IPS DF 19.7 (cell line): ENCODE results near the gene KIAA0040.

Experiments used
- DNase-seq: peaks from one replicate; pipeline ENCODE4 v3.0.0-alpha.2; 2013; ENCODE audit warnings: low read depth, low spot score

Gene KIAA0040

DNA sequence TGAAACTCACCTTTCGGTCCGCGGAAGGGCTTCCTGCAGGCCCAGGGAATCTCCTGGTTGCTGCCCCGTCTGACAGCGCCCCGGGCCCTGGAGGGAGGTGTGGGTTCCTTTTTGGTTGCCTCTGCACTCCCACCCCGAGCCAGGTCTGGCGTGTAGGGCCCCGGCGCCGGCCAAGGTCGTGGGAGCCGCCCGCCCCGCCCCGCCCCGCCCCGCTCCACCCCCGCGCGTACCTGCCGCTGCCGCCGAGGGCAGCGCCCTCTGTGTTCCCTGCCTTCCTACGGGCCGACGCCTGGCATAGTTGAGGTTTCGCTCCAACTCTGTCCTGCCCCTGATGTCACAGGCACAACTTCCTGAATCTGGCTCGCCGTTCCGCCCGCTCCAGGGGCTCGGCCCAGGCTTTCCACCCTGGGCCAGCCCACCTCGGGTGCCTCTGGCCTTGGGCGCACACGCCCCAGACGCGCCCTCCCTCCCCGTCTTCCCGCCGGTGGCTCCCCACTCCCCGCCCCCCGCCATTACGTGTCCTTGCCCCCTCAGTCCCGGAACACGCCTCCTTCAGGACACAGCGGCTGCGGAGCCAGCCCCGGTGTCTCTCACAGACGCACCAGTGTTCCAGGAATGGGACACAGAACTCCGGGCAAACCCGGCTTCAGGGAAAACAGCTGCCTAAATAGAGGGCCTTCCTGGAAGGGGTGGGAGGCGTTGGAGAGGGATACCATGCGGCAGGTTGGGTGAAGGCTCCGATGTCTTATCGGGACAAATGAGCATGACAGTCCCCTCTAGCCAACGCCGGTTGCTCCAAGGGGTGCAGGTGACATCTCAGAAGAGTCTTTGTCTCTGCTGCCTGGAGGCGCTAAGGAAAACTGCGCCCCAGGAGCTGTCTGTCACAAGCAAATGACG, at the start of gene KIAA0040:
Gene KIAA0040, minus strand, starts transcription at position 147 of the 897 bp plus-strand sequence. CDS start 31,763 bp downstream, outside the sequence.
- DNase-seq: no peak

DNA sequence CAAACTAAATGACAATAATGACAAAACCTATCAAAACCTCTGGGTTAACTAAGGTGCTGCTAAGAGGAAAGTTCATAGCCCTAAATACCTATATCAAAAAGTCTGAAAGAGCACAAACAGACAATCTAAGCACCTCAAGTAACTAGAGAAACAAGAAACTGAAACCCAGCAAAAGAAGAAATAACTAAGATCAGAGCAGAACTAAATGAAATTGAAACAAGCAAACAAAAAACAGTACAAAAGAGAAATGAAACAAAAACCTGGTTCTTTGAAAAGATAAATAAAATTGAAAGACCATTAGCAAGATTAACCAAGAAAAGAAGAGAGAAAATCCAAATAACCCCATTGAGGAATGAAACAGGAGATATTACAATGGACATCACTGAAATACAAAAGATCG, 44.8 kb upstream of the KIAA0040 start:
- DNase-seq: no peak

DNA sequence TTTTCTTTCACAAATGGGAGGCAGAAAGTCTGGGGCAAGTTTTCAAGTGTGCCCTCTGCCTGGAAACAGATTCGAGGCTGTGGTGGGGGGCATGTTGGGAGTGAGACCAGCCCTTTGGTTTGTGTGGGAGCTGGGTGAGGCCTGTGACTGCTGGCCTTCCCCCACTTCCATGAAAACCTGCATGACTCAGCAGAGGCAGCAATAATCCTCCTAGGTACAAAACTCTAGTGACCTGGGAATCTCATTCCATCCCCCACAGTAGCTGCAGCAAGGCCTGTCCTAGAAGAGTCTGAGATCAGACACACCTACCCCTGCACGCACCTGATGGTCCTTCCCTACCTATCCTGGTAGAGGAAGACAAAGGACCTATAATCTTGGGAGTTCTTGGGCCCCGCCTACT, 42.1 kb upstream of the KIAA0040 start:
- no peak for DNase-seq

DNA sequence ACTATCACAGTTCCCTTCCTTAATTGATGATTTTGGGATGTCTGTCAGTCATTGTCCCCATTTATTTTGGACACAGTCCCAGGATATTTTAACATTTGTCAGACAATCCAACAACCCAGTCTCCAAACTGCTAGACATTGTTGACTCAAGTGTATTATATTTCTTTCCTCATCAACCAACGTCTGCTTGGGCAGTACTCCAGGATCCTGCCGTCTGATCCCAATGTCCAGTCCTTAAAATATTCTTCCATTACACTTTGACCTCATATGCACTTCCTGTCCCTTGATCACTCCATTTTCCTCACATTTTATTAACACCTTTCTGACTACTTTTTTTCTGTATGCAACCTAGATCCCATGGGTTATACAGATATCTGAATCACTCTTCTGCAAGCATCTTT, 39.8 kb upstream of the KIAA0040 start:
- no peak for DNase-seq

DNA sequence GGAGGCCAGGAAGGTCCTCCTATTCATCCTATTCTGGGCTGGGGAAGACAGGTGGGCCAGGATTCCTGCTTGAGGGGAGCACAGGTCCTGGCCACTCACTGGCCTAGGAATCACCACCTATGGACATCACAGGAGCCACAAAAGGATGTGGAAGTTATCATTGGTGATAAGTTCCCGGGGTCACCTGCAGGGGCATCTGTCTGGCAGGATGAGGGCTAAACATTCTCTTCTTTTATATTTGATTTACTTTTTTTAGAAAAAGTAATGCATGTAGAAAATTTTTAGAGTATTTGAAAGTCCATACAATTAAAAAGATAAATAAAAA, 33.2 kb upstream of the KIAA0040 start:
- DNase-seq: no peak

DNA sequence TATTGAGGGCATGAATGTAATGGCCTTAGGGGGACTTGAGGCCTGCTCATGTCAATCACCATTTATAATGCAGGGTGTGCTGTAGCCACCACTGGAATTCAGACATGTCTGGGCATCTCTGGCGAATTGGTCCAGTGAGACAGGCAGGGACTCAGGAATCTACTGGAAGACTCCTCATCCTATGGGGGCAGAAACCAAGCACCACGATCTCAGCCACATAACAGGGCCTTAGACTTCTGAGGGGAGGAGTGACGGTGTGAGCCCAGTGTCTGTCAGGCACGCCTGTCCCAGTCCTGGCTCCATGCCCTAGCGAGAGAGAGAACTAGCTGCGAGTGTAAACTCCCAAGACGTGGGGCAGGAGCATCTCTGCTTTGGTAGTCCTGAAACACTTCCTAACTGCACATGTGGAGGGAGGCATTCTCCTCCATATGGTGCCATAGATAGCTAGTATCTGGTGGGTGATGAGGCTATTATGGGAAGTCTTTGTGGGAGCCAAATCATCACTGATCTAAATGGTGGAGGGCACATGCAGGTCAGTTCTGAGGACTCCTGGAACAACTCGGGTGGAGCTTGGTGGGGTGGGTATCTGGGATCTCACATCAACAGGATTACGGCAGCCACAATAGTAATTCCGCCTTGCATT, 29.8 kb upstream of the KIAA0040 start:
- DNase-seq: no peak

DNA sequence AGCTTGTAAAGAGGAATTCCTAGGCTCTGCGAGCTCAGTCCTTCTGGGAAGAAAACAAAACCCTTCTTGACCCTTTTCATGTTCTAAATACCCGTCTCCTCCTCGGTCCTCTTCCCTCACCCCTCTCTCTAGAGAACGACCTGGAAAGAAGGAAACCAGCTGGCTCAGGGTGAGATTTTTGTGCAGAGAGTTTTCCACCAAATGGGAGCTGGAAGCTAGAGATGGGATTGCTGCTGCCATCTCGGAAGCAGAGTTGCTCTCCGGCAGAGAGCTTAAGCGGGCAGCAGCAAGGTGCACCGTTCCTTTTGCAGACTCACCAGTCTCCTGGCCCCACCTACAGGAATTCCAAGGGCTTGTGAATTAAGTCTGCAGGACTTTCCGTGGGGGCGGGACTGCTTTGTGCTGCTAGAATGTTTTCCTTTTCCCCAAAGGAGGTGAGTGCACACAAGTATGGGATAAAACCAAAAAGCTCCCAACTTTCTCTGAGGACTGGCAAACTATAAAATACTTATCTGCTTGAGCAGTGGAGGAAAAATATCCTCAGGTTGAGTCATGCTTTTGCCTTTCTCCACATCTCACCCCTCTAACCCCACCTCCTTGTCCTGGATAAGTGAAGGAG, 29.1 kb upstream of the KIAA0040 start:
- DNase-seq: peak; percentile 54

DNA sequence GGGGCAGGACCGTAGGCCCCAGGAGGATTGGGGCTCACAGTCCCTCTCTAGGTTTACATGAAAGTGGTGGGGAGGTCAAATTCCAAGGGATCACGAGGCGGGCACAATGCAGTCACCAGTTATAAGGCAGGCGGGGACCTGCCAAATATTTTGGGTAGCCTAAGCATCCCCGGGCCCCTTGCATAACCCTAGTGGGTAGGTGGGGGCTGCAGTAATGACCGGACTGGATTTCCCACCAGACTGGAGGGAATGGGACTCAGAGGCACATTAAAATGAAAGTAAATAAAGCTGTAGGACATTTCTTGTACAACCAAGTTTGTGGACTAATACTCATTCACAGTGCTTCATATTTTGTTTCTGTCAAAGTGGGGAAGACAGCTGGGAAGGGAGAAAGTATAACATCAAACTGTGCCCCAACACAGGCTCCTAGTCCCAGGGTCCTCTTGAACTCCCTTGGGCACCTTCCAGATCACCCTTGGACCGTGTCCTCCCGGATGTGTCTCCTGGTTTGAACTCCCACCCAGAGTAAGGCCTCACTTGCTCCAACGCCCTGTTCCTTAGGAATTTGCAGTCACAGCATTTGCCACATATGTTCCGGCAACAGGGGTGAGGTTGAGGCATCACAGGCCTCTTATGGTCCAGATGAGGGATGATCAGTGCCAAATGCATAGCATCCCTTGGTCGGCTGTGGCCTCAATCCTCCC, 28.4 kb upstream of the KIAA0040 start:
- no peak for DNase-seq

DNA sequence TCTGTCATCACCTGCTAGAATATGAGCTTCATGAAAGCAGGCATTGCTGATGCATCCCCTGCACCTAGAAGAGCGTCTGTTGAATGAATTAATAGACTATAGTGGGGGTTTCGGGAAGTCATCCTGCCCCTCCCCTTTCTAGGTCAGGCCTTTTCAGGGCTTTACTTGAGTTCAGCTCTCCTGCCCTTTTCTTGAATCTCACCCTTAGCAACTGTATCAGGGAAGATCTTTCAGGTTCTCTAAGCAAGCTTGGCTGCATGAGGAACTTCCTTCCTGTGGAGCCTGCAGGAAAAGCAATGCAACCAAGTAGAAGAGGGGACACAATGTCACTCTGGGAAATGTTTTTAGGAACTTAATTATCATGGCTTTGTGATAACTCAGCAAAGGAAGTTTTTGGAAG, 27.2 kb upstream of the KIAA0040 start:
- no peak for DNase-seq

DNA sequence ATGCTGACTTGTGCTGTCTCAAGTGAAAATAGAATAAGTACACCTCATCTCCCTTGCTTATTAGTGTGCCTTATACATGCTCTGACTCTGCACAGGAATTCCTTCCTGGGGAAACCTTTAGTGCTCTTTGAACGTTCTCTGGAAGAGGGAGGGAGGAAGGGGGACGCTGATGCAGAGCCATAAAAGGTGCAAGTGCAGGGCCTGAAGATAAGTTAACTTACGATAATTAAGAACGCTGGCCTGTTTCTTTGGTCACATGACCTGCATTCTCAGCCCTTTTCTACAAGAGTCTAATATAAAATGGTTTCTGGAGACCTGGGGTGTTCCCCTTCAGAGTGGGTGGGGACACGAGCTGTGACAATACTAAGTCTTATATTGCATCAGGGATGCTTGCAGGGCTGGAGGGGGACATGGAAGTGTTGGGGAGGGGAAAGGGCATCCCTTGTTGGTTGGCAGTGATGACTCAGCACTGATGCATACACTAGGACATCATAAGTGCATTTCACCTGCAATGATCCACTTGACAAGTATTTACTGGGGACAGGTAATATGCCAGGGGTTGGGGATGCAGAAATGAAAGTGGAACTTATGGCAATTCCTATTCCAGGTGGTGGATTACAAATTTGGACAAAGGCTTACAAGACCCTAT, 26.3 kb upstream of the KIAA0040 start:
- no peak for DNase-seq

DNA sequence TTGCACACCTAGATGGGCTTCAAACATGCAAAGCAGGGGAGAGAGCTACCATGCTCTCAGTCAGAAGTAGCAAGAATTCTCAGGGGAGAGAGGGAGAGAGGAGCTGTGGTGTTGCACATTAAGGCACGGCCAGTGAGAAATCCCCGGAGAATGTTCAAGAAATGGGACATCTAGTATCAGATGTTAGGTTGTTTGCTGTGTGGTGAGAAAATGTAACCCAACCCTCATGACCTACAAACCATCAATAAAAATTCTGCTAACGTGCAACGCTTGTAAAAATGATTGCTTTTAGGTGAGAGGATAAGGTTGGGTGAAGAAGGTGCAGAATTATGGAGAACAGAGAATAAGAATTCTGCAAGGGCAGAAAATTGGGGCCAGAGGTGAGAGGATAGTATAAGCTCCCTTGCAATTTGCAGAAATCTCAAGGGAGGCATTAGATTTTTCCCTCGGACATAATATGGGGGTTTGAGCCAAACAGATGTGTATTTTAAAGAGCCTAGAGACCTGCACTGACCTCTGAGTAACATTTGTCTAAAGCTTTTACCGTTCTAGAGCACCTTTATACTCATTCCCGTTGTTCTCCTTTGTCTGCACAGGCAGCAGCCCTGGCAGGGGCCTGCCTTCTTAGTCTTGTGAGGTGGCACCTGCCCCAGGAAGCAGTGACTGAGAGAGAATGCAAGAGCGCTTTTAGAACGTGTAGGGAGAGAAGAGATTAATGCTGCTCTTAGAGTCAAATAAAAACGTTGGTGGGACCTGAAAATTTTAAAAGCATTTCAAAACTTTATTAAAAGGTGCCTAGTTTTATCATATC, 25.4 kb upstream of the KIAA0040 start:
- DNase-seq: no peak

DNA sequence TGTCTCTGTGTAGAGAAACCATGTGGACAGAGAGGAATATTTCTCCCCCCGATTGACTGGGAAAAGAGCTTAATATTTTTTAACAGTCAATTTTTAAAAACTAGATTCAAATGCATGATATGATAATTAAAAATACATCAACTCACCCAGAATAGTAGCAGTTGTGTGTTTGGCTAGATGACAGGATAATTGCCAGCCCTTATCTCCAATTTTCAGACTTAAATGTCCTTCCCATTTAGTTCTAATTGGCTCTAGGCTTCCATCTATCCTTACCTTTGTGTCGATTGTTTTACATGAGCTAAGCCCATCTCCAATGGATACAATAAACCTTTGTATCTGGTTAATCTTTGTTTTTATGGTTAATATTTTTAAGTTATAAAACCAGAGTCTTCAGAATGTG, 23.9 kb upstream of the KIAA0040 start:
- no peak for DNase-seq

DNA sequence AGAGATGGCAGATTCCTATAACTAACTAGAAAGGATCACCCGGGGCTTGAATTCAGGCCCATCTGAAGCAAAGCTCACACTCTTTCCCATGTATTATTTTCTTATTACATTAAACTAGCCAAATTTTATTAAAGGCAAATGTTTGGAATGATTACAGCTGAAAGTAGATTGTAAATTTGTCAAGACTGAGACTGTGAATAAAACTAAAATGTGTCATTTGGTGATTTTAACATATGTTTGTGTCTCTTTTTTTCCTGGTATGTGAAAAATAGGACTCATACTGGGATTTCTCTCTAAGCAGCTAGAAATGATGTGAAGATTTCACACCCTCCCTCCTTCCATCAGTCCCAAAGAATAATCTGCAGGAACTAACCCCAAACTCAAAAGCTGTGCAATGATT, 19.1 kb upstream of the KIAA0040 start:
- DNase-seq: no peak

DNA sequence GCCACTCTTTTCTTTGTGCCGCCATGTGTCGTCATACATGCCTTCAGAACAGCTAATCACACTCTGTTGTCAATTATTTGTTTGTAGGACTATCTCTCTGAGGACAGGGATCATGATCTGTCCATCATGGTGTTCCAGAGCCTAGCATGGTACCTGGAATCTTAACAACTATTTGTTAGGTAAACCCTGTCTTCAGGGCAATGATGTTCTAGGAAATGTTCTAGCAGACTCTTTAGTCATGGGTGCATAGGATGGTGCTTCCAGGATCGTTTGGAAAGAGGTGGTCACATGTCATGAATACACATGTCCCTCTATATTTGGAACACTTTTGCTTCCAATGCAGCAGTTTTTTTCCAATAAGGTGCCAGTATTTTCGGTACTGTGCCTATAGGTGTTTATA, 18.2 kb upstream of the KIAA0040 start:
- DNase-seq: no peak

DNA sequence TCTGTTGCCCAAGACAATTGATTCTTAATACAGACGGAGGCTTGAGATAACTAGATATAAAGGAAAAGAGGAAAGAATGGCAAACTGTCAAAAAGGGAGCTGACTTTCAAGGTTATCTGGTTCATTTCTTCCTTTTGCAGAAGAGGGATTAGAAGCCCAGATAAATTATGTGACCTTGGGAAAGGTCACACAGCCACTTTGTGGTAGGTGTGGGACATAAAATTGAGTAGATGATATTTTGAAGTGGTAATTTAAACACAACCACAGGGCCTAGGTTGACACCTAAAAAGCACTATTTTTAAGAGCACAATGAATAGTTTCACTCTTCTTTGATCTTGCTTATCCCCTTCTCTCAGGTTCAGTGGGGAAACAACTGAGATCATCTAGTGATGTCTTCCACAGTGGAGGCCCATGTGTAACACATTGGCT, 16.9 kb upstream of the KIAA0040 start:
- DNase-seq: no peak

DNA sequence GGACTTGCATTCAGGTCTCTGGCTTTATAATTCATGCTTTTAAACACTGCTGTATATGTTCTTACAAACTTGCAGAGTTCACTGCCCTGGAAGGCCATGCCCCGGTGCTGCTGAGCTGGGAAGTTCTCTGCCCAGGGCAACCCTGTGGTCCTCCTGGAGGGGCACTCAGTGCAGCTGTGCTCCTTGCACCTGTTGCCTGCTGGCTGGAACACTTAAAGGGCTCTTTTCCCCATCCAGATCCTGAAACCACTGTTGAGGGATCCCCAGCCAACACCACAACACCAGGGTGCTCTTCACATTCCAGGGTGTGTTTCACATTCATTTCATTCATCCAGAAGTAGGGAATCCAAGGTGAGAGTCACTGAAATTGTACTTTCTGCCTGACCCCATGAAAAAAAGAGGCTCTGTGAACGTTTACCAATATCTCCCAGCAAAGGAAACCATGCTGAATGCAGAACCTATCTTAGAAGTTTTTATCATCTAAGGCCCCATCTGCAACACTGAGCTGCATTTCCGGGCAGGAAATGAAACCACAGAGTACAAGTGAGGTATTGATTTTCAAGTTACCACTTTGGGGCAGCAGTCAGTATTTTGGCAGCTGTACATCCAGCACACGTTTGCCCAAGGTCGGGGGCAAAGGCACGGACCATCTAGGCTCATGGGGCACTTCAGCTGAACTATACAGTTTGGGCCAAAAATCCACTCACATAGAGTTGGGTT, 16.4 kb upstream of the KIAA0040 start:
- DNase-seq: no peak

DNA sequence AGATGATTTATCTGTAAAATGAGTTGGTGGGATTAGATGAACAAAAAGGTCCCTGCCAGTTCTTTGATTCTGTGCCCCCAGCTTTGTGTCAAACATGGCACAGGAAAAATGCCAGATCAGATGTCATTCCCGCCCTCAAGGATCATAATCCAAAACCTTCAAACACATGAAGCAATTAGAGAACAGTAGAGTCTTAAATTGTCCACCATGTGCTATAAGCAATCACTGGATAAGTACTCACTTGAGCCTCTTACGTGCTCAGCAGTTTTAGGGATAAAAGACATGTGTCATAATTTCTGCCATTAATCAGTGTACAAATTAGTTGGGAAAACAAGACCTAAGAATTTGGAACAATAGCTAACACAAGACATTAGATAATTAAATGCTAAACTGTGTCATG, 15.4 kb upstream of the KIAA0040 start:
- DNase-seq: no peak

DNA sequence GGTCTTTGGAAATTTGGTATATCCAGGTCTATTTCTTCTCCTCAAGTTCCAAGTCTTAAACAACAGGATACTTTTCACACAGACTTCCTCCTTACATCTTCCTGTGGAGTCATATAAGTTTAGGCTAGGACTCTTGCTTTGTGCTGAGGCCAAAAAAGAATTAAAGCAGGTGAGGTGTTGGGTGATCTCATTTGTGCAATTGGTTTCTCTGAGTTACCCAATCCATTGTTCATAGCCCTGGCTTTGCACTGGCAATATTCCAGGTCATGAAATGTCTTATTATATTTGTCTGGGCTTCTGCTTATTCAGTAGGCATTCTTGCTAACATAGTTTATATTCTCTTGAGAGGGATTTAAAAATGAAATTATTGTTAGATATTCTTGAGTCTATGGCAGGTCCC, 14.1 kb upstream of the KIAA0040 start:
- DNase-seq: no peak

DNA sequence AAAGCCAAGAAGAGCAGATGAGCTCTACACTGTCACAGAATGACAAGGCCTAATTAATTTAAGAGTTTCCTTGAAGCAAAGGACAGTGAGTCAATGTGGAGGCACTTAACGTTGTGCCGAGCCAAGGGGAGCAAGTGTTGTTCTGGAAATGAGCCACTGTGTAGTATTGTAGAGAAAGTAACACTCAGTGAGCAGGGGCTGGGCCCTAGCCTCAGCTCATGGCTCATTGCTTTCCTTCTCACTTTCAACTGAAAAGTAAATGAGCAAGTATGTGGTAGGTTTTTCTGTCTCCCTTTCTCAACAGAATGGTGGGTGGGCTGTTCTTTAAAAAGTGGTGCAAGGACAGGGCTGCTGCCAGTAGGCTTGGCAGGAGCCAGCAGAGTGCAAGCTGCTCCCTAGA, 11.8 kb upstream of the KIAA0040 start:
- no peak for DNase-seq

DNA sequence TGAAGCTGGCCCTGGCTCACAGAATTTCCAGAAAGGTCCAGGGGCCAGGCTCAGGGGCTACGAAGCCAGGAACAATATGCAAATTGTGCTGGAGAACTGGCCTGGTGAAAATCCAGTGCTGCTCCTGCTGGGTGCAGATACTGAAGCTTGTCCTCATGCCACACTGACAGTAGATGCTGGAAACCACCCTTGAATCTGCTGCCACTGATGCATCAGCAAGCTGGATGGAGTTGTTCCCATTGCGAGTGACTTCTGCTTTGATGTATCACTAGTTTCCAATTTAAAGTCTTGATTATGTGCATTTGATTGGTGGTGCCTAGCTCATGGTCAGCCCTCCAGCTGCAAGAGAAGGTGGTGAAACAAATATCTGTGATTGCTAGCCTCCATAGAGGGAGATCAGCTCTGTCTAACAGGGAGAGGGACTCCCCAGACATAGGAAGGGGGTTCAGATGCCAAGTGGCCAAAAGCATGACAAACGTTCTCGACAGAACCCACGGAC, 11.0 kb upstream of the KIAA0040 start:
- no peak for DNase-seq
